Endothelial cell of umbilical vein (primary cell): ENCODE results near the gene FARP2.

Source experiments
- CTCF ChIP-seq, 2 donors: IDR thresholded peaks; 1 replicate in 1 of 2; 2 replicates in 1 of 2; pipeline ENCODE4 v1.5.1; 2011; ENCODE audit warnings: low read length in 2 of 2, mild to moderate bottlenecking in 2 of 2, moderate library complexity in 2 of 2, control low read depth in 1 of 2, inconsistent platforms in 1 of 2, low read depth in 1 of 2; ENCODE audit not compliant: insufficient read depth in 1 of 2; ENCODE audit errors: extremely low read depth in 1 of 2
- EZH2 ChIP-seq: IDR thresholded peaks from 2 replicates; pipeline ENCODE4 v1.6.1; 2012; ENCODE audit warnings: borderline replicate concordance, low read depth, mild to moderate bottlenecking, moderate library complexity, low read length, inconsistent platforms; ENCODE audit not compliant: severe bottlenecking
- FOS ChIP-seq: IDR thresholded peaks from 2 replicates; pipeline ENCODE4 v1.6.1; 2011; ENCODE audit warnings: mild to moderate bottlenecking, low read length, moderate library complexity, borderline replicate concordance; ENCODE audit not compliant: insufficient read depth
- GATA2 ChIP-seq: IDR thresholded peaks from 2 replicates; pipeline ENCODE4 v1.7.0; 2011; ENCODE audit warnings: low read depth, mild to moderate bottlenecking, moderate library complexity, mixed read lengths, low read length; ENCODE audit not compliant: insufficient read length, insufficient read depth
- JUN ChIP-seq: IDR thresholded peaks from 2 replicates; pipeline ENCODE4 v1.6.1; 2011; ENCODE audit warnings: borderline replicate concordance, low read depth; ENCODE audit not compliant: insufficient read length, insufficient read depth
- MAX ChIP-seq: IDR thresholded peaks from 2 replicates; pipeline ENCODE4 v1.6.1; 2011; ENCODE audit not compliant: insufficient read depth, insufficient read length
- MYC ChIP-seq: IDR thresholded peaks from one replicate; pipeline ENCODE4 v1.6.1; 2011; ENCODE audit warnings: mild to moderate bottlenecking, low read depth, low read length
- POLR2A ChIP-seq: IDR thresholded peaks from 2 replicates; pipeline ENCODE4 v1.6.1; 2012; ENCODE audit warnings: low read depth, mild to moderate bottlenecking, control low read depth, low read length
- POLR2AphosphoS5 ChIP-seq: IDR thresholded peaks from 2 replicates; pipeline ENCODE4 v1.6.1; 2012; ENCODE audit warnings: low read depth, mild to moderate bottlenecking, control low read depth, low read length, moderate library complexity; ENCODE audit not compliant: insufficient read depth

- TF ChIP-seq POLR2A (no peak), CTCF (IDR thresholded peaks at IDR 0.05; ENCODE audit: extremely low read depth in 1 of 2, insufficient read depth in 1 of 2, low read depth in 1 of 2, low read length in 2 of 2) (no peak), EZH2 (no peak), GATA2 (no peak), MAX (no peak), MYC (no peak), JUN (no peak), FOS (no peak), POLR2AphosphoS5 (no peak)
These were observed 174.5 kb downstream of the FARP2 start for GRCh38 chr2:241530571-241530970.
